HG03571 (cell line): ENCODE measurements around the gene LRCH3.

Experiments used
- ATAC-seq: cut with Tn5 transposase; IDR thresholded peaks from one replicate; pipeline ENCODE4 v1.9.1; 2021; ENCODE audit not compliant: unreplicated experiment

The LRCH3 gene

GRCh38 chr3:197791892-197792647 is 1.0 kb downstream of the LRCH3 start:
- ATAC-seq: peak; percentile 7

DNA sequence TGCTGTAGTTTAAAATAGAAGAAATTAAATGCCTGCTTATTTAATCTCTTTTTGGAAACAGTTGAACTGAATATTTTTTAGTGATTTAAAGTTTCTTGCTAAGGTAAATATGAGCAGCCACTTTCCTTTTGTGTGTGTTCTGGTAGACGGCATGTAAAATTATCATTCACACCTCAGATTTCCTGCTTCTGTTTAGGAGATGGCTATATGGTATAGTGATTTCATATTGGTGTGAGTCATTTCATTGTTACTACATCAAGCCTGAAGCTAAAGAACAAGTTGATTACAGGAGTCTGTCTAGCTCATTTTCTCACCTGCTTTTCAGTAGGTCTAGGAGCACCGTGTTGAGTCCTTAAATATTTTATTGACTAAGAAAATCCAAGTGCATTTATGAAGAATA is 2.2 kb downstream of the LRCH3 start:
- ATAC-seq: no peak

- no peak for ATAC-seq
Observed at GRCh38 chr3:197794115-197794514, 3.1 kb downstream of the LRCH3 start.

DNA sequence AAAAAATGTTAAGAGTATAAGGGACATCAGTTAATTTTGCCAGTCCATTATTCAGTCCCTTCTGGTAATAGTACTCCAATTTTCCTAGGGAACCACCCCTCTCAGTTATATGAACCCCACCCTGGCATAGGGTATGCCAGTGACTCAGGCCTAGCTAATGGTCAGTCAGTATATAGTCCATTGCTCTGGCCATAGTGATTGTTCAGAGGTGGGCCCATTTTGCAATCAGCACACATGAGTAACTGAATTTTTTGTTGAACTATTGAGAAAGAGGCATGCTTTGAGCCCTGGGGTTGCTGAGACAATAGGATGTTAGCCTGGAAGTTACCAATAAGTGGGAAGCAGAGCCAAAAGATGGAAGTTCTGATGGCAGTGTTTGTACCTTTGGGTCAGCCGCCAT is 4.1 kb downstream of the LRCH3 start:
- ATAC-seq: no peak

DNA sequence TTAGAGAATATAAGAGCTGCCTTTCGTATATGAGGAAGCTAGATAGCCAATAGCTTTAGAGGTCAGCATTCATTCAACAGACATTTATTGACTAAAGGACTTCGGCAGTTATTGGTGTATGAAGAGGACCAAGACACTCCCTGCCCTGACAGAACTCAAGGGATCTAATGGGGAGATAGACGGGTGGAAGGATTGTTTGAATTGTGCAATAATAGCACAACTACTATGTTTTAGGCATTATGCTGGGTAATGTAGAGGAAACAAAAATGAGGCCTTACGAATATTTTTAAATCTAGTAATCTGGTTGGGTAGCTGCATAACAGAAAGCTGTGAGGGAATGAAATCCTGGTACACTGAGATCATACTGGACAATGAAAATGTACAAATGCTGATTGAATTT is 5.0 kb downstream of the LRCH3 start:
- no peak for ATAC-seq

GRCh38 chr3:197798863-197799262 is 7.8 kb downstream of the LRCH3 start:
- no peak for ATAC-seq

DNA sequence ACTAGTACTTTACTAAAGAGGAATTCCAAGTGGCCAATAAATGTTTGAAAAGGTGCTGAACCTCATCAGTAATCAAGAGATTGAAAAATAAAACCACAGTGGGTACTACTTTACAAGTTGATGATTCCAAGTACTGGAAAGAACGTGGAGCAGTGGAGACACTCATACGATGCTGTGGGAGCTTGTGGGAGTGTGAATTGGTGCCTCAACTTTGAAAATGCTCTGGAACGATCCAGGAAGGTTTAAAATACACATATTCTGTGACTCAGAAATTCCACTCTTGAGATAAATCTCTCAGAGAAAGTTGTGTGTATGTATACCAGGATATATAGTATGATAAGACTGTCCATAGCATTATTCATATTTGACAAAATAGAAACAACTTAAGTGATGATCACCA is 9.3 kb downstream of the LRCH3 start:
- ATAC-seq: no peak

DNA sequence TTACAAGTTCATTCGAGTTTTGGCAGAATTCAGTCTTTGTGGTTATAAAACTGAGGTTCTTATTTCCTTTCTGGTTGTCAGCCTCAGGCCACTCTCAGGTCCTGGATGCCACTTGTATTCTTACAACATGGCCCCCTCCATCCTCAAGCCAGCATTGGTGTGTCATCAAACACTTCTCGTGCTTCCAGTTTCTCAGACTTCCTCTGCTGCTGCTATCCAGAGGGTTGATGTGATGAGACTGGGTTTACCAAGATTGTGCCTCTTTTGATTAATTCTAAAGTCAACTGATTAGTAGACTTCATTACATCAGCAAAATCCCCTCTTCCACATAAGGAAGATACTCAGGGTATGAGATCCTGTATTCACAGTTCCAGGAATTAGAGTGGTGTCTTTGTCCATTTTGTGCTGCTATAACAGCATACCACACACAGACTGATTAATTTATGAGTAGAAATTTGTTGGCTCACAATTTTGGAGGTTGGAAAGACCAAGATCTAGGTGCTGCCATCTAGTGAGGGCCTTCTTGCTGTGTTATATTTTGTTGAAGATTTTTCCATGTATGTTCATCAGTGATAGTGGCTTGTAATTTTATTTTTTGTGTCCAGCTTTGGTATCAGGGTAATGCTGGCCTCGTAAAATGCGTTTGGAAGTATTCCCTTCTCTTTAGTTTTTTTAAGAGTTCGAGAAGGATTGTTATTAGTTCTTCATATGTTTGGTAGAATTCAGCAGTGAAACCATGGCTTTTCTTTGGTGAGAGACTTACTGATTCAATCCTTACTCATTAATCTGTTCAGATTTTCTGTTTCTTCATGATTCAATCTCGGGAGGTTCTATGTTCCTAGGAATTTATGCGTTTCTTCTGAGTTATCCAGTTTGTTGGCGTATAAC is 11.1 kb downstream of the LRCH3 start:
- ATAC-seq: peak; percentile 43

DNA sequence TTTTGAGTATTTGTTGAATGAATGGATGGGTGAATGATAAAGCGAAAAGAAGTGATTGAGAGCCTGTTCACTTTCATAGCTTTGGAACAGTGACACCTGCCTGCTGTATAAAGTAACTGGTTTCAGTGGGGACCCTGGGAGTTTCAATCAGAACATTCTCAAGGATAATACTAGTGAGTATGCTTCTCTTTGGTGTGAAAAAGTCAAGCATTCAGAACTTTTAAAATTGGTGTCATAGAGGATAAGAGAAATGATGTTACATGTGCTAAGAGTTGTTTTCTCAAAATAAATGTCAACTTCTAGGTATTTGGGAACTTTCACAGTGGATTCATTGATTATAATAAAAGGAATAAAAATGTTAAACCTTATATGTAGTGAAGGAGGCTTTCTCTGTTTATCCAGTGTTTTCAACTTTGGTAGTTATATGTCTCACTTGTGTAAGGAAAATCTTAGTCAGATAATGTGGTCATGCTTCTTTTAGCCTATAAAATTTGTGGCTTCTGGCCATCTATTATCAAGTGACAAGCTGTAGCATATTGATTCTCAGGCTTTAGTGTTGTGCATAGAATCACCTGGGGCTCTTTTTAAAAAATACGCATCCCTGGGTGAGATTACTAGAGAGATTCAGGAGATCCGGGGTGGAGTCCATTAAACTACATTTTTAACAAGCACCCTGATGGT is 11.9 kb downstream of the LRCH3 start:
- no peak for ATAC-seq

DNA sequence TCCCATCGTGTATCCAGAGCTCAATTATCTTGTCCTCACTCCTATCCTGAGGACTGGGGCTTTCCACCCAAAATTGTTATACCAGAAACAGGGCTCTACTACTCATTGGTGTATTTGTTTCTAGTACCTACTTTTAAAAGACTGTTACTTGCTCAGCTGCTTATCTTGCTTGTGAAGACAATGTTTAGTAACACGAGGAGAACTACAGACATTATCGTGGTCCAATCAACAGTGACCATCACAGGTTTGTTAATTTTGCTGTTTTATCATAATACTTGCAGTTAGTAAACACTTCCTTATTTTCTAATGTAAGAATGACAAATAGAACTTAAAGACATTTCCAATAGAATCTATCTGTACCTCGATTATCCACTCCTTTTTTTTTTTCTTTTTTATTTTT is 13.5 kb downstream of the LRCH3 start:
- ATAC-seq: no peak

- ATAC-seq: no peak
Observed at GRCh38 chr3:197807969-197808587, 17.0 kb downstream of the LRCH3 start.

GRCh38 chr3:197809356-197810020 is 18.4 kb downstream of the LRCH3 start:
- no peak for ATAC-seq

- ATAC-seq: no peak
Observed at GRCh38 chr3:197810901-197811300, 19.8 kb downstream of the LRCH3 start.

- ATAC-seq: no peak
Observed at GRCh38 chr3:197811343-197811742, 20.3 kb downstream of the LRCH3 start.

DNA sequence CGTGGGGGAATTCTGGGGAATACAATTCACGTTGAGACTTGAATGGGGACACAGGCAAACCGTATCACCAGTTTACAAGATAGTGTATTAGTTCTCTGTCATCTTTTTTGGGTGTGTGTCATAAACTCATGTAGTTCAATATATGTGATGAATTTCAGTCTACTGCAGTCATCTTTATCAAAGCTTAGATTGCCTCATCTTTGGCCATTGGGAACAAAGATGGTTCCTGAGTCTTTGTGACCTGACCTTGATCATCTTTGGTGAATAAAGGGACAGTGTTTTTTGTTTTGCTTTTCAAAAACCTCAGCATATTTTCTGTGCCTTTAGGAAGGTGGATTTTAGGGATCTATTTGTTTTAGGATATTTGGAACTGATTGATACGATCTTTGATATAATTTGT is 23.3 kb downstream of the LRCH3 start:
- no peak for ATAC-seq

- no peak for ATAC-seq
Observed at GRCh38 chr3:197820550-197821335, 29.7 kb downstream of the LRCH3 start.

DNA sequence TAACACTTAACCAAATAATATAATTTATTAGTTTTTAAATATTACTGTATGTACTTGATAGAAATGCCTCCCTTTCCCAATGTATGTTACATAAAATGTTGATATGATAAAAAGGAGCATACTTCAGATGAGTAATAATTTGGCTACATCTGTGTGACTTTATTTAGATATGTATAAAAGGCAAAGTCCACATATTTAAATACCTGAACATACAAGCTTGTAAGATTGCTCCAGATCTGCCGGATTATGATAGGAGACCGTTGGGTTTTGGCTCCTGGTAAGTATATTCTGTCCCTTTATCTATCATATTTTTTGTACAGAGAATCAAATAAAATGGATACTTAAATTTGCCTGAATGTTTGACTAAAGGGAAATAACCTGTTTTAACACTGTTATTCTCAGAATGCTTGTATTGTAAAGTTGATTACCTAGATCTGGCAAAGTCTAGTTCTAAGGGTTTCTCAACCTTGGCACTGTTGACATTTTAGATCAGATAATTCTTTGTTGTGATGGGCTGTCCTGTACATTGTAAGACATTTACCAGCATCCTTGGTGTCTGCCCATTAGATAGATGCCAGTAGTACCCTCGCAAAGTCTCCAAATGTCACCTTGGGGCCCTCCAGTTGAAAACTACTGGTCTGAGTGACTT is 38.5 kb downstream of the LRCH3 start:
- no peak for ATAC-seq

GRCh38 chr3:197830308-197830966 is 39.4 kb downstream of the LRCH3 start:
- no peak for ATAC-seq

- no peak for ATAC-seq
Observed at GRCh38 chr3:197830967-197831313, 39.9 kb downstream of the LRCH3 start.
